H1 (cell line): ENCODE measurements around the gene POLR1D. TPM values are rescaled to one million over a fixed set of nuclear protein-coding genes. Genes with fewer than 3 reads are reported as not detected.

ENCODE experiments used
- CHD7 ChIP-seq: fragments of 300-600 bp; sonication (generic); IDR thresholded peaks from 2 replicates; pipeline ENCODE4 v1.7.1; 2012; ENCODE audit warnings: low read length, moderate library complexity, mild to moderate bottlenecking, inconsistent platforms; ENCODE audit not compliant: insufficient replicate concordance
- RNF2 ChIP-seq: fragments of 200-900, 300-1000 bp; sonication (generic); IDR thresholded peaks from 2 replicates; pipeline ENCODE4 v1.7.1; 2016; ENCODE audit warnings: borderline replicate concordance, low read depth, mild to moderate bottlenecking, antibody characterized with exemption, low read length; ENCODE audit not compliant: poor library complexity, severe bottlenecking; ENCODE audit errors: missing control alignments
- polyA plus RNA-seq, 7 experiments: library from polyadenylated mRNA; depleted of rRNA in 3 of 7; stranded (reverse) in 5 of 7; unstranded in 2 of 7; fragments of >200 nt in 5 of 7; fragments of 200-250 nt in 2 of 7; gene quantifications; 1 replicate in 5 of 7; 2 replicates in 1 of 7; 4 replicates in 1 of 7; pipeline versions ENCODE4 v1.2.1 to v1.2.3, GENCODE V29; 2011 to 2013; ENCODE audit warnings: missing spikeins in 2 of 7, mixed read lengths in 2 of 7
- total RNA-seq: library from RNA; stranded (reverse); fragmentation: NEBNext Ultra II Directional; extraction: Animal tissue kit (Norgen Biotek cat#: 25700); gene quantifications from 2 replicates; pipeline ENCODE4 v1.2.1, GENCODE V29; 2021

Gene POLR1D
- total and polyA plus RNA-seq, 2 of the 8 experiments (the other 6 are each of a cell fraction or from before 2014, with no cell fraction given) = 226 to 232 TPM

- TF ChIP-seq CHD7 (no peak), RNF2 (no peak)
Observed at GRCh38 chr13:27599845-27600553, 21.7 kb upstream of the POLR1D start (continued).
